ENCODE data around the gene GPD2. TPM values are rescaled to one million over a fixed set of nuclear protein-coding genes. Genes with fewer than 3 reads are reported as not detected.
A peak's percentile ranks its signal among the peaks of the same experiment; 100 is the strongest.

Gene GPD2
- total RNA-seq, 1 experiment from 2014 or later: 58.3 TPM

GRCh38 chr2:156593594-156593921 is 157.4 kb downstream of the GPD2 start:
- POLR2A ChIA-PET: no interaction called here
- H3K4me1 Mint-ChIP-seq (ENCODE audit: low read depth, unreplicated experiment): peaks cover 13% of the 10 kb centered on the region
- Histone ChIP-seq H3K4me3 (ENCODE audit: low read depth, low read length) (no peak overlapping the region), H3K9me3 (no peaks in the 10 kb centered on the region), H3K36me3 (ENCODE audit: control insufficient read depth, insufficient read depth, low read length) (no peaks in the 10 kb centered on the region), H3K27me3 (replicated peaks; ENCODE audit: control insufficient read depth, insufficient read depth, low read length) (no peaks in the 10 kb centered on the region), H3K4me1 (peaks cover 13% of the 10 kb centered on the region; the same call in 1 of the 2 replicates)
- H3K27me3 Mint-ChIP-seq (ENCODE audit: insufficient read depth, unreplicated experiment): no peaks in the 10 kb centered on the region
- no TSS peak for BruUV-seq (replicated peaks)
- TF ChIP-seq, protein P1, sequence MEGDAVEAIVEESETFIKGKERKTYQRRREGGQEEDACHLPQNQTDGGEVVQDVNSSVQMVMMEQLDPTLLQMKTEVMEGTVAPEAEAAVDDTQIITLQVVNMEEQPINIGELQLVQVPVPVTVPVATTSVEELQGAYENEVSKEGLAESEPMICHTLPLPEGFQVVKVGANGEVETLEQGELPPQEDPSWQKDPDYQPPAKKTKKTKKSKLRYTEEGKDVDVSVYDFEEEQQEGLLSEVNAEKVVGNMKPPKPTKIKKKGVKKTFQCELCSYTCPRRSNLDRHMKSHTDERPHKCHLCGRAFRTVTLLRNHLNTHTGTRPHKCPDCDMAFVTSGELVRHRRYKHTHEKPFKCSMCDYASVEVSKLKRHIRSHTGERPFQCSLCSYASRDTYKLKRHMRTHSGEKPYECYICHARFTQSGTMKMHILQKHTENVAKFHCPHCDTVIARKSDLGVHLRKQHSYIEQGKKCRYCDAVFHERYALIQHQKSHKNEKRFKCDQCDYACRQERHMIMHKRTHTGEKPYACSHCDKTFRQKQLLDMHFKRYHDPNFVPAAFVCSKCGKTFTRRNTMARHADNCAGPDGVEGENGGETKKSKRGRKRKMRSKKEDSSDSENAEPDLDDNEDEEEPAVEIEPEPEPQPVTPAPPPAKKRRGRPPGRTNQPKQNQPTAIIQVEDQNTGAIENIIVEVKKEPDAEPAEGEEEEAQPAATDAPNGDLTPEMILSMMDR (IDR thresholded peaks at IDR 0.05; ENCODE audit: insufficient read depth in 1 of 2, low read depth in 1 of 2, low read length in 1 of 2, severe bottlenecking in 1 of 2, unreplicated experiment in 1 of 2): no peak
- intact Hi-C loops (cut with micrococcal nuclease; ENCODE audit: unreplicated experiment): loop anchor here (2.0 to 10.0 kb wide), 4 partner anchors 187 to 599 kb away; no protein-coding TSS in a partner anchor
- DNase-seq: no peak
- H3K27ac Mint-ChIP-seq (ENCODE audit: unreplicated experiment): no peak overlapping the region
- peaks cover 6% of the 10 kb centered on the region for H3K36me3 Mint-ChIP-seq (ENCODE audit: insufficient read depth, unreplicated experiment)
- no peaks in the 10 kb centered on the region for H3K9me3 Mint-ChIP-seq (ENCODE audit: unreplicated experiment)
- peak overlapping the region; percentile 12 for H3K4me3 Mint-ChIP-seq (ENCODE audit: unreplicated experiment)
- CTCF ChIA-PET: interaction anchor here (1.2 kb wide), 1 partner anchor 259 kb away, joined by 3 read pairs; no protein-coding TSS in a partner anchor

DNA sequence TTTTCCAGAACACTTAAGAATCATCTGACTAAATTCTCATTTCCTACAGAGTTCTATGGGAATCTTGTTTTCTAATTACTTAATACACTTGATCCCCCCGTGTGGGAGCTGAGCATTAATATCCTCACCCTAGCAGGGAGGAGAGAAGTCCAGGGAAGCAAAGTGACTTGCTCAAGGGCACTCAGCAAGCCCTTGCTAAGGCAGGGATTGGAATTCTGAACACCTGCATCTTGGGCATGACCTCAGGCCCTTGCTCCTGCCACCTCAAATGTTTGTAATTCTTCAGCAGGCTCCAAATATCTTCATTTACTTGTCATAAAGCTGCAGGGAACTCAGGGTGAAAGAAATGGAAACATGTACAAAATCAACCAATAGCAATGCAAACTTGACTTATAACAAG is 162.4 kb downstream of the GPD2 start:
- intact Hi-C loops (cut with micrococcal nuclease; ENCODE audit: unreplicated experiment): loop anchor here (10.0 kb wide), 1 partner anchor 456 kb away; no protein-coding TSS in a partner anchor
- Mint-ChIP-seq H3K4me1 (ENCODE audit: low read depth, unreplicated experiment) (peaks cover 3% of the 10 kb centered on the region), H3K36me3 (ENCODE audit: insufficient read depth, unreplicated experiment) (peaks cover 6% of the 10 kb centered on the region), H3K4me3 (ENCODE audit: unreplicated experiment) (no peak overlapping the region), H3K9me3 (ENCODE audit: unreplicated experiment) (no peaks in the 10 kb centered on the region), H3K27ac (ENCODE audit: unreplicated experiment) (no peak overlapping the region), H3K27me3 (ENCODE audit: insufficient read depth, unreplicated experiment) (no peaks in the 10 kb centered on the region)
- no peak for DNase-seq
- Histone ChIP-seq H3K9me3 (no peaks in the 10 kb centered on the region), H3K4me3 (ENCODE audit: low read depth, low read length) (no peak overlapping the region), H3K36me3 (ENCODE audit: control insufficient read depth, insufficient read depth, low read length) (no peaks in the 10 kb centered on the region), H3K4me1 (peaks cover 5% of the 10 kb centered on the region; the same call in 1 of the 2 replicates), H3K27me3 (replicated peaks; ENCODE audit: control insufficient read depth, insufficient read depth, low read length) (no peaks in the 10 kb centered on the region)
- CTCF ChIA-PET: no interaction called here
- POLR2A ChIA-PET: no interaction called here
- TF ChIP-seq, protein P1 (IDR thresholded peaks at IDR 0.05; ENCODE audit: insufficient read depth in 1 of 2, low read depth in 1 of 2, low read length in 1 of 2, severe bottlenecking in 1 of 2, unreplicated experiment in 1 of 2): no peak
- BruUV-seq (replicated peaks): no TSS peak

GRCh38 chr2:156600196-156600595 is 164.0 kb downstream of the GPD2 start:
- H3K27ac Mint-ChIP-seq (ENCODE audit: unreplicated experiment): no peak overlapping the region
- no peaks in the 10 kb centered on the region for H3K27me3 Mint-ChIP-seq (ENCODE audit: insufficient read depth, unreplicated experiment)
- H3K4me3 ChIP-seq (ENCODE audit: low read depth, low read length): no peak overlapping the region
- TF ChIP-seq, protein P1 (IDR thresholded peaks at IDR 0.05; ENCODE audit: insufficient read depth in 1 of 2, low read depth in 1 of 2, low read length in 1 of 2, severe bottlenecking in 1 of 2, unreplicated experiment in 1 of 2): no peak
- H3K4me3 Mint-ChIP-seq (ENCODE audit: unreplicated experiment): no peak overlapping the region
- CTCF ChIA-PET: no interaction called here
- no TSS peak for BruUV-seq (replicated peaks)
- H3K4me1 ChIP-seq: no peaks in the 10 kb centered on the region
- intact Hi-C loops (cut with micrococcal nuclease; ENCODE audit: unreplicated experiment): no loop called here
- no peaks in the 10 kb centered on the region for H3K9me3 Mint-ChIP-seq (ENCODE audit: unreplicated experiment)
- H3K27me3 ChIP-seq (replicated peaks; ENCODE audit: control insufficient read depth, insufficient read depth, low read length): no peaks in the 10 kb centered on the region
- POLR2A ChIA-PET: no interaction called here
- no peaks in the 10 kb centered on the region for H3K36me3 ChIP-seq (ENCODE audit: control insufficient read depth, insufficient read depth, low read length)
- no peaks in the 10 kb centered on the region for H3K9me3 ChIP-seq
- H3K4me1 Mint-ChIP-seq (ENCODE audit: low read depth, unreplicated experiment): no peaks in the 10 kb centered on the region
- H3K36me3 Mint-ChIP-seq (ENCODE audit: insufficient read depth, unreplicated experiment): peaks cover 6% of the 10 kb centered on the region
- DNase-seq: no peak

Data from Caco-2 (cell line).